ENCODE measurements around the gene KCNAB1.

Gene KCNAB1

DNA sequence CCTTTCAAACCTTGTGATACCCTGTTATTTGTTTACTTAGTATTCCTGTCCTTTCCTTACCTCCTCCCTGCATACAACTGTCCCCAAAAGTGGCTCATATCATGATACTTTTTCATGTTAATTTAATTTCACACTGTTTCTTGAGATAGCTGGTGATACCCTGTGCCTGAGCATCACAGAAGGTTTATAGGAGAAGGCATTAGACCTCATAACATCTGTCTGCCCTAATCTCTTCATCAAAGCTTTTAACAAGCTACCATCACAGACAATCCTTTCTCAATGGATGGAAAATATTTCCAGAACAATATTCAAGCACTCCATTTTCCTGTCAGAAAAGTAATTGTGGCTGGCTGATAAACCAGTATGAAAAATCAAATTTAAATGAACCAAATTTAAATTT lies 353.0 kb downstream of the KCNAB1 start:
- no peak for DNase-seq

DNA sequence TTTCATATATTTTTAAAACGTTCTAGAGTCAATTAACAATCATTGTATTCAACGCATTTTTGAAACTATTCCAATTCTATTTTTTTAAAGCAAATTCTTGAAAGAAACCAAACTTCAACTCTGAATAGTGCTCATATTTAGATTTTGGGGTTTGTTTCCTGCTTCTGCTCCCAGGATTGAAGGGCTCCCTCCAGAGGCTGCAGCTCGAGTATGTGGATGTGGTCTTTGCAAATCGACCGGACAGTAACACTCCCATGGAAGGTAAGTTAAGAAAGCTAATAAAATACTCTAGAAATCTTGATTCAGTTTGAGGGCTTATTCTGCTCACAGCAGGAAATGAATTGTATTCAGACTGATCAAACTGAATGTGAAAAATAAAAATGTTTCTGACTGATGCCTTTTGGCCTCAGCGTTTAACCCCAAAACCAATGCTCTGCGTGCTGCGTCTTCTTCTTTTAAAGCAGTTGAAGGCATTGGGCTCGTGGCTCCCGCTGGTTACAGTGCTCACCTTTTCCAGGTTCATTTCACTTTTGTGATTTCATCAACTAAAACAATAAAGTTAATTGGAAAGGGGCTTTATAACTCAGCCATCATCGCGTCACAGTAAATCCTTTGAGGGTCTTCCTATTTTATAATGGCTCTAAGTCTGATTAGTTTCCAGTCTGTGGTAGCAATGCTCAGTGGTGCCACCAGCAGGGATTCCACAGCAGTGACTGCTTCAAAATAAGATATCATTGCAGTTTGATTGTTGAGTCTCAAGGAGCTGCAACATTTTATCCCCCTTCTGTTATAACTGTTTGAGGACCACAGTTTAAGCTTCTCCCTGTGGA lies 354.4 kb downstream of the KCNAB1 start:
- peak; percentile 35 for DNase-seq

DNA sequence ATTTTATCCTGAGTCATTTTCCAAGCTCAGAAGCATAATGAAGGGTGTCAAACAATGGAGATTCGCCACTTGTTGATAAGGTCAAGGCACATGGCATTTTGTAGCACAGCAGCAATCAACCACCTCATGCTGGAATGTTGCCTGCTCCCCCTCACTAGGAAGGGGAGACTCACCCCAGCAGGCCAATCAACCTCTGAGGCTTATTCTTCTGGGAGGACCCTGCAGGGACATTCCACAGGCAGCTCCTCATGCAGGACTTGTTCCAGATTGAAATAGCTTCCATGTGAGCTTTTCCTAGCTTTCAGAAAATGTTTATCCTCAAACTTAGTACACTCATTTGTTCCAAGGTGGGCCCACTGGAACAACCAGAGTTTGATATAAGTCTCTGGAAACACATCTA lies 356.9 kb downstream of the KCNAB1 start:
- DNase-seq: no peak

DNA sequence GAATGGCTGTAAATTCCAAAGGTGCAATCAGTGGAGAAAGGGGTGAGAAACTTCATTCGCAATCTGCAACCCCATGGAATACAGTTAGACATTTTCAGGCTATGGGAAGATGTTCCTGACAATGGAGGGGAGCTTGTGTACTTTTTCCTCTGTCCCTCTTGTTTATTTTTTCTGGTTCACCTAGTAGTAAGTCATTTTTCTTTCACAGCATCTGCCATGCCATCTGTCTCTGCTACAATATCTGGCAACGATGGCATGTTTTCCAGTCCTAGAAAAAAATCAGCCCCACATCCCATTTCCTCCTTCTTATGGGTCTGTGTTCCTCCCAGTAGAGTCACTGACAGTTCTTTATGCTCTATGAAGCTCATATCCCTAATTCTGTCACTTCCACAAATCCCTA lies 358.5 kb downstream of the KCNAB1 start:
- no peak for DNase-seq

DNA sequence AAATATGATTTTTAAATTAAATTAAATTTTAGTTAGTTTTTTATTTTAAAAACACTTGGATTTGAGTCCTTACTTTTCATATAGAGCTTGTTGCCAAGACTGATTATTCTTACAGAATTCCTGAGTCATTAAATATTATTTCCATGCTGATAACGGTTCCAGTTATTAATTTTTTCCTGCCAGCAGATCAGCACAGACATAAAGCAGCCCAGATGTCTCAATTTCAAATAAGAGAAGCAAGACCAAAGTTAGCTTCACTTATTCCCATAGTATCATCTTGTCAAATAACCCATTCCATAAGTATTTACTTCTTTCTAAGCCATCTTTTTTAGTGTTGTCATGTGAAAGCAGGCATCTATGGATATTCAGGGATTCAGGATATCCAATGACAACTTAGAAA lies 359.2 kb downstream of the KCNAB1 start:
- DNase-seq: no peak

DNA sequence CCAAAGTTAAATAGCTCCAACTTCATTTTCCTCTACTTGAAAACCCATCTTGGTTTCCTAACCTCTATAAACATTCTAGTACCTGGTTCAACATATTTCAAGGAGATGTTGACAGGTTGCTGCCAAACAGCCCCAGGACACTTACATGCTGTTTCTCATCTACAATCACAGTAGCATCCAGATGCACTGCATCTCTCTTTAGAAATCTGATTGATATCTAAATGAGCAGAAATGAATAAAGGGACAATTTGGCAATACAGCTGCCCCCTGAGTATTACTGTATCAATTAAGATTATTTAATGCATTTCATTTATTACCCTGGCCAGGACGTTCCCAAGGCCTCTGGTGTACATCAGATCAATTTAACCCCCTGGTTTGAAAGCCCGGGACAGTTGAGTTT lies 360.6 kb downstream of the KCNAB1 start:
- DNase-seq: no peak

DNA sequence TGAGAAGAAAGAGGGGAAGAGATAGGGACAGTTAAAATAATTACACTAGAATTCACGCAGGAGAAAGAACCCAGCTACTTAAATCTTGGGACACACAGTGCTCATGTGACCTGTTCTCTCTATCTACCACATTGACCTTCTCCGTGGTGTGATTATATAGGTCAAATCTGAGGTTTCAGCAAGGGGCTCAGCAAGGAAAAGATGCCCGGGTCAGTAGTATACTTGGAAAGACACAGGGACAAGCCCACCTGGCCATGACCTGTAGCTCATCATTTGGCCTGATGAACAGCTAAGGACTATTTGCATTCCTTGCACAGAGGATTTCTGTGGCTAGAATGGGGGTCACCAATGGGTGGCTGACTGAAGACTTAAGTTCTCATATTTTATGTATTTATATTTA lies 362.6 kb downstream of the KCNAB1 start:
- DNase-seq: no peak

DNA sequence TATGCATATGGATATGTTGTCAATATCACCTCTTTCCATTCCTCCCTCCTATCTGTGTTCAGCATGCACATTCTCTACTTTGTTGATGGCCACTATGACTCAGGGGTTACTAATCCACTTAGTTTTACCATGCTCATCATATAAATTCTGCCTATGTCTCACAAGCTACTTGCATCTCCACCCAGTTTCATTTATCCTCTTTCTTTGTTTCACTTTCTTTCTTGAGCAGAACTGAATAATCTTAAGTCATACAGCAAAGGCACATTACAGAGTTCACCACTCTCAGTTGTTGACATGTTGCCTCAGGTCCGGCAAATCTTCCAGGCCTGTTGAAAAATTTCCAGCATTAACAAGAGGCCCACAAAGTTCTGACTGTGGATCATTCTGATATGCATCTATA lies 363.0 kb downstream of the KCNAB1 start:
- peak; percentile 92 for DNase-seq

DNA sequence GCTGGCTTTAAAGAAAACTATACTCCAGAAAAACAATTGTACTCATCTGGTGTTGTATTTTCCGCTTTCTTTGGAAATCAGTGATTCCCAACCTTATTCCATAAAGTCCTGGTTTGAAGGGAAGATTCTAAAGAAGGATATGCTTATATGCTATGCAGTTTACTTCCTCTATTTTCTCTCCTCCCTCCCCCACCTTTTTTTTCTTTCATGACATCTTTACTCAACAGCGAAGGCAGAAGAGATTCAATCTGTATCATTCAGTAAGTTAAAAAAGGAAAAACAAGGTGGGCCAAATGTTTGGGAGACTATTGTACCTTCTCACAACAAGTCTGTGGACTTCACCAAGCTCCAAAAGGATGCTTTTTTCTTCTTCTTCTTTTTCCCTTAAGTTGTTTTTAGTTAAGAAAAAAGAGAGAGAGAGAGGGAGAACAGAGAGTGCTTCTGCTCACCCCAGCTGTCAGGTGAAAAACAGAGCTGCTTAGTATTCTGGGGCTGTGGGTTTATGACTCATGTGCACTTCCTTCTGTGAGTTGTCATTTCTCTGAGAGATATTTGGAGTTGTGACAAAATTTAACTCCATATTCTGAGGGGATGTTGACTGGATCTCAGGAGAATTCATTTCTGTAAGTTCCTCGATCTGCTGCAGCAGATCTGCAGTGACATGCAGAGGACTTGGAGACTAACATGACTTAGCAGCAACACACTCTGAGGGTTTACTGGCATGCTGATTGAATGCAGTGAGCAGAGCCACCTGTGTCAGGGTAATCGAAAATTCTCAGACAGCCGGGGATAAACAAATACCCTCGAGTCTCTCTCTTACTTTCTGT lies 363.8 kb downstream of the KCNAB1 start:
- DNase-seq: peak; percentile 71

DNA sequence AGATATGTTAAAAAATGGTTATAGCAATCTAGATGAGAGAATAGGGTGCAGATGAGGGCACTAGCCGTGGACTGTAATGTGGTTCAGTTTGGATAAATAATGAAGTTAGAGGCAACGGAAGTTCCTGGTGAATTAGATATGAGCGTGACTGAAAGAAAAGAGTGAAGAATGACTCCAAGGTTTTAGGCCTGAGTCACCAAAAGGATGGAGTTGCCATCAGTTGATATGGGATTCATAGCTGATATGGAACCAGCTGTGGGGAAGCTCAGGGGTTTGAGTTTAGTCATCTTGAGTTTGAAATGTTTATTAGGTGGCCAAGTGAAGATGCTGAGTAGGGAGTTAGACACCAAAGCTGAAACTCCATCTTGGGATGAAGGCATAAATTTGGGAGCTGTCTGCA lies 368.4 kb downstream of the KCNAB1 start:
- peak; percentile 83 for DNase-seq

DNA sequence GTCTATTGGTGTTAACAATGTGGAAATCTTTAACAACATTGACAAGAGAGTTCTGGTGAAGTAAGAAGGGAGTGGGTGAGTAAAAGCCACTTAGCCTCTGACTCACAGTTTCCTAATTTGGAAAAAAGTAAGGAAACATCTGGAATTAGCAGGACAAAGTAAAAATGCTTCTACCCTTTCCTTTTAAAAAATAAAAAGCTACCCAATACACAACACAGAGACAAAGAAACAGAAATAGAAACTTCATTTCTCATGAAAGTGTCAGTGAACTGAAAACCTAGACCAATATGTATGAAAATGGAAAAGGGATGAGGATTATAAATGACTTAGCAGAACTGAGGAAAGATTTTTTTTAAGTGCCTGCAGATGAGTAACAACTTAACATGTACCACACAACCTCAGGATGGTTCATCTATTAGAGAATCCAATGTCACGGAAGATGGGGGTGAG lies 369.1 kb downstream of the KCNAB1 start:
- DNase-seq: peak; percentile 87

DNA sequence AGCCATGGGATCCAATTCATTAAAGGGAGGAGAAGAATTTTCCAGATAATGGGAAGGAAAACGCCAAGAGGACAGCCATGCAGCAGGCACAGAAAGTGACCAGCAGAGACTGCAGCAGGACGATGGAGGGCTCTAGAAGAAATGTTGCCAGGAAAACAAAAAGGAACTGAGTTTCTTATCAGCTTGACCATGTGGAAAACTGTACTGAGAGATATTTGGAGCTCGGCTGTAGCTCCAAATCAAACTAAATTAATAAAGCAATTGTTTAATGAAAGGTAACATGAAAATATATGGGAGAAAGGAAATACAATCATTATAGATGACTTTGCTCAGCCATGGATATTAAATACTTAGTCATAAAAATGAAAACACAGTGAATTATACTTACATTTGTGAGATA lies 370.8 kb downstream of the KCNAB1 start:
- no peak for DNase-seq

DNA sequence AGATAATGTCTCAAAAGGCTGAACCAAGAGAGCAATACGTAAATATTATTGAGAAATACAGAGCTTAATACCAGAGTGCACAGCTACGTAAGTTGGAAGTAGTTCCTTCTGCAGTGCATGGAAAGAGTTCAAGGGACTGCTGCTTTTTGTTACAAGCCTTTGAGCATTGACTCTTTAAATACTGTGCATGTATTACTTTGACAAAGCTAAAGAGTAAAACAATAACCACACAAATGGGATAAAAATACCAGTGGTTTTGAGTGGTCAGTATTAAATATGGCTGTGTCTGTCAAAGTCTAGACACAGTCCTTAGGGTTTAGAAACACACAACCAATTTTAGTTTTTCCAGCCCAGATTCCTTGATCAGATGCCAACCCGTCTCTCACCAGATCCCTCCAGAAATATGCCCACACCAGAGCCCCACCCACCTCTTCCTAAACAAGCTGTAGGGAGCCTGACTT lies 372.5 kb downstream of the KCNAB1 start:
- DNase-seq: no peak

DNA sequence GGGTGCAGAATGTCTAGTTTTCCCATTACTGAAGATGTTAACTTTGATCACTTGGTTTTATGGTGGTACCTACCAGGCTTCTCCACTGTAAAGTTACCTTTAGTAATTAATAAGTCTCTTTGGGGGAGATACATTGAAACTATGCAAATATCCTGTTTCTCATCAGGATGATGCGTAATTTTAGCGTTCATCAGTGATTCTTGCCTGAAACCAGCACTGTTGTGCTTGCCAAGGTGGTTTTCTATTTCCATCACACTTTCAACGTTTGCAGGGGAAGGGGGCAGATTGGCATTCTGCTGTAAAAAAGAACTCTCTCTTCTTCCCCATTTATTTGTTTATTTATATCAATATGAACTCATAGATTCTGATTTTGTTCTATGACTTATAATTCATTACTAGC lies 373.5 kb downstream of the KCNAB1 start:
- no peak for DNase-seq

DNA sequence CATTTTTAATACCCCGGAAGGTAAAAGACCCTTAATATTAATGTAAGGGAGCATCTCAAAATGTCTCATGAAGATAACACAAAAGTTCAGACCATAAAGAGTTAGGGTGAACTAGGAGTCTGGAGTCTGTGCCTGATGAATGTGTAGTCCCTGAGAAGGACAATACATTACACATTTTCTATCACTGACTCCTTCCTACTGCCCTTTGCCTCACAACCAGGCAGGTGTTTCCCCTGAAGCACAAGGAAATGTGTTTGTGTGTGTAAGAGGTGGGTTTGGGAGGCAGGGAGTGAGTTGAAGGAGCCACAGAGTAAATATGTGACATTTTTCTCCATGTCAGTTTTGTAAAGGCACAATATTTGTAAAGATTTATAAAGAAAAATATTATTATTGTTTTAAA lies 375.4 kb downstream of the KCNAB1 start:
- DNase-seq: no peak

DNA sequence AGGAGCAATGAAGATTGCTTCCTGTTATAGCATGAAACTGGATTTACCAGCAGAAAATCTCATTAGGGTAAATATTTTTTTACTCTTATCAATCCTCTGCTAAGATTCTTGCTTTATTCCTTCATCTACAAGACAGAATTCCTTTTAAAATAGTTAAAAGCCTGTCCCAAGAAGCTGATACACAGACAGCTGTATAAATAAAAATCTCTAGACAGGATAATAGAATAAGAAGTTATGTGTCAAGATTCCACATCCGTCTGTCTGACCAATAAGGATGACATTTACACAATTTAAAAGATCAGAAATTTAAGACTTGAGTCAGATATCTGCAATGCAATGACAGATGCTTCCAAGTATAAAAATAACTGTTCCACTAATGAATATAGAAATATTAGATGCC lies 376.9 kb downstream of the KCNAB1 start:
- peak; percentile 70 for DNase-seq

DNA sequence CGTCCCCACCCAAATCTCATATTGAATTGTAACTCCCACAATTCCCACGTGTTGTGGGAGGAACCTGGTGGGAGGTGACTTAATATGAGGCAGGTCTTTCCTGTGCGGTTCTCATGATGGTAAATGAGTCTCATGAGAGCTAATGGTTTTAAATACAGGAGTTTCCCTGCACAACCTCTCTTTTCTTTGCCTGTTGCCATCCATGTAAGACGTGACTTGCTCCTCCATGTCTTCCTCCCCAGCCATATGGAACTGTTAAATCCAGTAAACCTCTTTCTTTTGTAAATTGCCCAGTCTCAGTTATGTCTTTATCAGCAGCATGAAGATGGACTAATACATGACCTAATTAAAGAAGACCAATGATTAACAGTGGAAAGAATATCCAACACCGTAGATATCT lies 377.9 kb downstream of the KCNAB1 start:
- no peak for DNase-seq

DNA sequence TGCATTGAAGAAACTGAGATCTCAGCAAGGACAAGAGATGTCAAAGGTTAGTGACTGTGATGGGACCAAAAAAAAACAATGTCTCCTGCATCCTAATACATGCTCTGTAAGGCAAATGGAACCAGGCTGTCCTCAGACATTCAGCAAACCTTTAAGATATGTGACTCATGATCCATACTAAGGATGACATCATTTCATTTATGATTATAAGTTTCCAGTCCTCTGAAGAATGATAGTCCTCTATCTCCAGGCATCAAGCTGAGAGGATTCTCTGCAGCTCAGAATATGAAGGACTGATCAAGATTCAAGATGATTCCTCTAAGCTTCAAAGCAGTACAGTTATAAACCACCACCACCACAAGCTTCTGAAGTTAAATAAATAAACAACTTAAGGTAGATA lies 386.9 kb downstream of the KCNAB1 start:
- peak; percentile 58 for DNase-seq

DNA sequence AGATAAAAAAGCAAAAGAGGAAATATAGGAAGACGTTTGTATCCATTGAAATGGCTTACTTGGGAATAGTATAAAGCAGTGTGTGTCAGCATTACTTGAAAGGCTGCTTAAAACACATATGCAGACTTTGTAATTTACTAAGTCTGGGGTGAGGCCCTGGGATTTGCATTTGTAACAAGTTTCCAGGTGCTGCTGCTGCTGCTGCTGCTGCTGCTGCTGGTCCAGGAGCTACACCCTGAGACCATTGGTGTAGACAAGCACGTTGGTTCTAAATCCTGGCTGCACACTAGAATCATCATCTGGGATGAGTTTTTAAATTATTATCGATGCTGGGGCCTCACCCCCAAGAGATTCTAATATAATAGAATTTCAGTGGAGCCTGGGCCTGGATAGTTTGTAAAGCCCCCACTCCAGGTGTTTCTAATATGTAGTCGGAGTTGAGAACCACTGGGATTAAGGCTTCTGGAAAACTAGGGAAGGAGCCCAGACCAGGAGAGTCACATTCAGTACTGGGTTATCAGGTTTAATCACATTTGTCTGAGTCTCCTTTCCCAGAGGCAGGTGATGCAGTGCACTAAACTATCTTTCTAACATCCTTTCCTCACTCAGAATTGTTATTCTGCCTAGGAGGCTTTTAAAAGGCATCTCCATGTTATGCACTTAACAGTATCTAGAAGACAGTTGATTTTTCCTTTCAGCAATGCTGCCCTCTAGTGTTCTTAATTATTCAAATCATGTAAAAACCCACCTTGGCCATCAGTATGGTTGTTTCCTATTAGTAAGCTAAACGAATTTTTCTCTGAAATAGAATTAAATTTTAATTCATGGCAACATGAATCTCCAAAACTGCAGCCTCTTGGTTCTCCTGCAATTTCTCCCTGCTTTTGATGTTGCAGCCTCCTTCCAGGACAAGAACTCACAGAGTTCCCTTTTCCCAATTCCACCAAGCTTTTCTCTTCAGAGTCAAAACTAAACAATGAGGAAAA lies 389.1 kb downstream of the KCNAB1 start:
- peak; percentile 54 for DNase-seq

DNA sequence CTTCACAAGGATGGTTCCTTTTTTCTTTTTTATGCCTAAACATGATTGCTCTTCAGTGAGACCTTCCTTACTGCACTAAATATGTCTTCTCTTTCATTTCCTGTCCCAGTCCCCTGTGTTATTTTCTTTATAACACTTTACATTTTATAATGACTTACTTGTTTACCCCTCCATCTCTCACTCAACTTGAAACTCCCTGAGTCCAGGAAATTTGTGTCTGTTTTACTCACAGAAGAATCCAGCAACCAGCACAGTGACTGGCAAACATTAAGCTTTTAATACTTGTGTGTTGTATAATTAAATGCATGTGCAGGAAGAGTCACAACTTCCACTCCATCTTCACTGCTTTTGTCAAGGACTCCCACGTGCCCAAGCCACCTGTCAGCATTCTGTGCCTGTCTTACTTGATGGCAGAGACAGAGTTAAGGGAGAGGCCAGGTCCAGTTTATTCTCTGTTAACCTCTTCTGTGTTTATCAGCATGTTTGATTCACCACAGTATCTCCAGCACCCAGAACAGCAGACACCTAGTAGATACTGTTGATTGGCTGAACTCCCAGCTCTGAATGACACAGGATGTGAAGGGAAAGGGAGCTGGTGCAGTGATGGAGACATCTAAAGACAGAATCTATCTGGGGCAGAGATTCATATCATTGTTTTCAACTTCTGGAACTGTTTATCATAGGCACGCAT lies 391.8 kb downstream of the KCNAB1 start:
- no peak for DNase-seq

DNA sequence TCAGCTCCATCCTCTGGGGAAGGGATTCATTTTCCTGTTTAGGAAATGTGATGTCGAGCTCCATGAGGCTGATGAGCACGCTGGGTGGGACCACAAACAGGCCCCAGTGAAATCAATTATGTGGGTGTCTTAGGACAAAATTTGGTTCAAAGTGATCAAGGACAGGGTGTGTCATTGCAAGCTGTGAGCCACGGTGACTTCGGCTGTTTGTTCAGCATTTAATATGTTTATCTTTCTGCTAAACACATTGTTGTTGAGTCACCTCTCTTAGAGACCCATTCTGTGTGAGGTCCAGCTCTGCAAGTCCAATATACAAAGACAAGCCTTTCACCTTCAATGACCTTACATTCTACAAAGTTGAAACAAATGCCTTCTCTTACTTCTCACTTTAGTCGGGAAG lies 393.2 kb downstream of the KCNAB1 start:
- peak; percentile 29 for DNase-seq

DNA sequence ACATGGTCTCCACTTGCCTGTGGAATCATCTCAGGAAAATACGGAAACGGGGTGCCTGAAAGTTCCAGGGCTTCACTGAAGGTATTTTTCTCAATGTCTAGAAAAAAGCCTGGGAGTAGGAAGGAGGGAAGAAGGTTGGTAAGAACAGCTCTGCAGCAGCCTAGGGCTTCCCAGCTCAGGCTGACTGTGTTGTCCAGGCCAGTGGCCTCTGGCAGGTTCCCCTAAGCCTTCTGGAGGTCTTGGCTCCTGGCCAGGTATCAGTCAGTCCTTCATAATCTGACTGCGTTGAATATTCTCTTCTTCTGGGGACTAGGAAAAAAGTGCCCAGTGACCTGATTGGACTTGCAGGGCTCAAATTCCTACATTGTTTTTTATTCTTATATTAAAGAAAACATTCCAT lies 395.9 kb downstream of the KCNAB1 start:
- DNase-seq: no peak

Data from HCEC 1CT (cell line).